SU-DHL-6 (cell line): ENCODE data around the gene HDAC10.

Source experiments
- CTCF ChIP-seq: fragments of 200-600 bp; sonication (generic); IDR thresholded peaks from one replicate; pipeline ENCODE4 v1.5.1; 2017; ENCODE audit warnings: antibody characterized with exemption, mild to moderate bottlenecking, low read length, moderate library complexity; ENCODE audit not compliant: insufficient read depth, poor library complexity, severe bottlenecking
- EZH2phosphoT487 ChIP-seq: fragments of 200-600 bp; sonication (generic), shearing (Covaris generic); conservative IDR thresholded peaks from 2 replicates; pipeline ENCODE4 v1.6.1; 2018; ENCODE audit warnings: mild to moderate bottlenecking, antibody characterized with exemption, low read length, moderate library complexity, mixed read lengths

DNA sequence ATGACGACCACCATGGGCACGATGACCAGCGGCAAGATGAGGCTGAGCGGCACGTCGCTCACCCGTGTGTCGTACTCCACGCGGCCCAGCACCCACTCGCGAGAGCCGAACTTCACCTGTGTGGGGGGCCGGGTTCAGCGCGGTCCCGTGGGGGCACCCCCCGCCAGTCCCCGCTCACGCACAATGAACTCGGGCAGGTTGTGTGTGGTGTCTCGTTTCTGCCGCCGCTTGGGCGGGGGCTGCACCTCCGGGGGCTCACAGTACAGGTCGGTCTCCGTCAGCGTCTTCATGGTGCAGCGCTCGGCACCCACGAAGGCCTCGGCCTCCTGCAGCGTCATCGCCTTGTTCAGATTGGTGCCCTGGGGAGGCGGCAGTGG is 30.3 kb upstream of the HDAC10 start:
- TF ChIP-seq CTCF, result no peak
- no peak for TF ChIP-seq EZH2phosphoT487
